Body of pancreas (tissue), 4 donors: ENCODE results near the gene MMP13. TPM values are rescaled to one million over a fixed set of nuclear protein-coding genes. Genes with fewer than 3 reads are reported as not detected.

ENCODE experiments used
- ATAC-seq: fragments of 150-250 bp; one replicate; pipeline ENCODE4 v1.9.1; 2016
- DNase-seq, 4 donors: peaks; one replicate each; pipeline ENCODE4 v3.0.0-alpha.2; 2019
- H3K27ac ChIP-seq, 4 donors: fragments of 200-600 bp; sonication (generic); 1 replicate in 3 of 4; 2 replicates in 1 of 4; pipeline versions ENCODE4 v1.5.1 to v1.6.1; 2016 to 2019; ENCODE audit warnings: mild to moderate bottlenecking in 1 of 4, mixed read lengths in 1 of 4, moderate library complexity in 1 of 4
- H3K27me3 ChIP-seq, 2 donors: fragments of 200-600 bp; sonication (generic); one replicate each; pipeline ENCODE4 v1.6.0; 2016; ENCODE audit warnings: mild to moderate bottlenecking in 1 of 2
- H3K36me3 ChIP-seq, 2 donors: fragments of 200-600 bp; sonication (generic); replicated peaks in 1 of 2; 2 replicates each; pipeline ENCODE4 v1.5.1; 2016; ENCODE audit warnings: low read depth in 2 of 2; ENCODE audit not compliant: insufficient read depth in 1 of 2
- H3K4me1 ChIP-seq: fragments of 200-600 bp; sonication (generic); one replicate; pipeline ENCODE4 v1.6.0; 2016
- H3K4me3 ChIP-seq, 2 donors: fragments of 200-600 bp; sonication (generic); 1 replicate in 1 of 2; 2 replicates in 1 of 2; pipeline ENCODE4 v1.5.1; 2016 to 2019
- H3K9me3 ChIP-seq, 3 donors: fragments of 200-600 bp; sonication (generic); 1 replicate in 2 of 3; 2 replicates in 1 of 3; pipeline ENCODE4 v1.5.1; 2016
- POLR2A ChIP-seq, 3 donors: fragments of 450-650 bp; IDR thresholded peaks; one replicate each; pipeline ENCODE4 v1.6.1; 2016; ENCODE audit warnings: antibody characterized with exemption in 3 of 3, mild to moderate bottlenecking in 2 of 3
- WGBS, 2 donors: methylation state at CpG; one replicate each; pipeline ENCODE4 v1.1.5; 2017; 5-methylcytosine and 5-hydroxymethylcytosine counted together
- intact Hi-C: fragments of 100-400 bp; cut with DNase I; formaldehyde crosslinking; loops from one replicate; pipeline ENCODE4 v1.15.1; 2023
- small RNA-seq: library from RNA; depleted of rRNA; stranded (forward); fragments of <200 nt; gene quantifications from one replicate; pipeline ENCODE3, GENCODE V24; 2016
- total RNA-seq, 2 donors: library from RNA; depleted of rRNA; stranded (reverse); fragments of >200 nt; gene quantifications; one replicate each; pipeline ENCODE4 v1.1.0, GENCODE V29; 2016
- TF ChIP-seq, protein P1 (sequence below), 7 experiments: fragments of 450-650 bp in 4 of 7; fragments of 200-600 bp in 3 of 7; sonication (generic) in 3 of 7; IDR thresholded peaks; one replicate each; pipeline ENCODE4 v1.5.1; 2016 to 2019; ENCODE audit warnings: antibody characterized with exemption in 7 of 7

The MMP13 gene
- total RNA-seq, 2 donors from 2014 or later: not detected

DNA sequence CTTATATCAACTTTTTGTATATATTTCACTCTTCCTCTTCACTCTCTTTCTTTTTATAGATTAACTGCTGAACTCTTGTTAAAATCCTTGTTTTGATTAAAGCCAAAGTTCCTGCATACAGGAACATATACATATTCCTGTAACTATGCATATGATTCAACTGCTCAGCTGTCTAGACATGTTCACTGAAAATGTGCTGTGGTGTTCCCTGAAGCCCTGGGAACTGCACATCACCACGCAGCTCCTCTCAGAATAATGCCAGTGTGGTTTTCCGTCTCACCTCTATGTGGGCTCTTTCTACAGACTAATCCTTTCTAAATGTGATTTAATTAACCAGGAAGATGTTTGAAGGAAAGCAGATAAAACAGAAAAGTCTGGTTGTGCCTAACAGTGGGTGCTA lies 55.2 kb downstream of the MMP13 start:
- WGBS, 2 donors: 69 to 81% methylated on average over 2 of the region's 2 CpGs
- Histone ChIP-seq H3K36me3 (no peaks in the 10 kb centered on the region), H3K27ac (no peak overlapping the region), H3K4me3 (no peak overlapping the region), H3K9me3 (no peaks in the 10 kb centered on the region), H3K4me1 (no peaks in the 10 kb centered on the region), H3K27me3 (no peaks in the 10 kb centered on the region)
- no peak for DNase-seq
- intact Hi-C loops: no loop called here
- no peak for ATAC-seq
- TF ChIP-seq POLR2A (IDR thresholded peaks at IDR 0.05): no peak
- TF ChIP-seq, protein P1, sequence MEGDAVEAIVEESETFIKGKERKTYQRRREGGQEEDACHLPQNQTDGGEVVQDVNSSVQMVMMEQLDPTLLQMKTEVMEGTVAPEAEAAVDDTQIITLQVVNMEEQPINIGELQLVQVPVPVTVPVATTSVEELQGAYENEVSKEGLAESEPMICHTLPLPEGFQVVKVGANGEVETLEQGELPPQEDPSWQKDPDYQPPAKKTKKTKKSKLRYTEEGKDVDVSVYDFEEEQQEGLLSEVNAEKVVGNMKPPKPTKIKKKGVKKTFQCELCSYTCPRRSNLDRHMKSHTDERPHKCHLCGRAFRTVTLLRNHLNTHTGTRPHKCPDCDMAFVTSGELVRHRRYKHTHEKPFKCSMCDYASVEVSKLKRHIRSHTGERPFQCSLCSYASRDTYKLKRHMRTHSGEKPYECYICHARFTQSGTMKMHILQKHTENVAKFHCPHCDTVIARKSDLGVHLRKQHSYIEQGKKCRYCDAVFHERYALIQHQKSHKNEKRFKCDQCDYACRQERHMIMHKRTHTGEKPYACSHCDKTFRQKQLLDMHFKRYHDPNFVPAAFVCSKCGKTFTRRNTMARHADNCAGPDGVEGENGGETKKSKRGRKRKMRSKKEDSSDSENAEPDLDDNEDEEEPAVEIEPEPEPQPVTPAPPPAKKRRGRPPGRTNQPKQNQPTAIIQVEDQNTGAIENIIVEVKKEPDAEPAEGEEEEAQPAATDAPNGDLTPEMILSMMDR (IDR thresholded peaks at IDR 0.05): no peak

Small RNA genes lying within 50 kb of the gene (small RNA-seq; reads per million reads assigned to genes)
- not detected for gene RNU7-159P

Other genes with a start within 250 kb of the MMP13 start
- gene MMP27, start 250.0 kb downstream of the MMP13 start, total RNA-seq: not detected
- not detected for gene MMP8, start 230.8 kb downstream of the MMP13 start, total RNA-seq
- not detected for gene MMP10, start 175.1 kb downstream of the MMP13 start, total RNA-seq
- 10 to 100 TPM in 1 of 2 donors, not detected in 1; 34.8 TPM for gene MMP1, start 157.6 kb downstream of the MMP13 start, total RNA-seq
- 1 to 10 TPM in 1 of 2 donors, not detected in 1; 1.0 TPM for gene MMP3, start 112.1 kb downstream of the MMP13 start, total RNA-seq
- gene MMP12, start 80.8 kb downstream of the MMP13 start, total RNA-seq: not detected
- gene DCUN1D5, start 136.4 kb upstream of the MMP13 start, total RNA-seq: 10 to 100 TPM; 16.6 to 70.5 TPM
- 10 to 100 TPM; 12.2 to 19.5 TPM for gene DYNC2H1, start 153.7 kb upstream of the MMP13 start, total RNA-seq